Keratinocyte (primary cell): Measurements from ENCODE around the gene IL22RA1. TPM values are rescaled to one million over a fixed set of nuclear protein-coding genes. Genes with fewer than 3 reads are reported as not detected.
A peak's percentile ranks its signal among the peaks of the same experiment; 100 is the strongest.

ENCODE experiments used
- DNase-seq: peaks from one replicate; pipeline ENCODE4 v3.0.0-alpha.2; 2011; ENCODE audit warnings: low read depth, missing footprints, low spot score
- FAIRE-seq: peaks from 2 replicates; lab custom pipeline; 2011; peaks lifted over from hg19 to GRCh38; lab: Jason Lieb, UNC
- H2AFZ ChIP-seq: 2 replicates; pipeline ENCODE4 v1.6.0; 2012; ENCODE audit warnings: low read length, control low read depth, inconsistent platforms; ENCODE audit not compliant: control insufficient read depth
- H3K27ac ChIP-seq: 2 replicates; pipeline ENCODE4 v1.5.1; 2011; ENCODE audit warnings: low read length; ENCODE audit not compliant: control insufficient read depth, insufficient read depth
- H3K27me3 ChIP-seq: 3 replicates; pipeline ENCODE4 v1.6.0; 2011; ENCODE audit warnings: low read length; ENCODE audit not compliant: control insufficient read depth, insufficient read depth; ENCODE audit errors: extremely low read depth
- H3K36me3 ChIP-seq, 2 experiments: 2 replicates in 1 of 2; 3 replicates in 1 of 2; pipeline ENCODE4 v1.5.1; 2011; ENCODE audit warnings: low read length in 2 of 2, mild to moderate bottlenecking in 1 of 2; ENCODE audit not compliant: control insufficient read depth in 2 of 2, insufficient read depth in 2 of 2; ENCODE audit errors: extremely low read depth in 1 of 2
- H3K4me1 ChIP-seq: 3 replicates; pipeline ENCODE4 v1.5.1; 2011; ENCODE audit warnings: low read length; ENCODE audit not compliant: control insufficient read depth, insufficient read depth; ENCODE audit errors: extremely low read depth
- H3K4me2 ChIP-seq: 3 replicates; pipeline ENCODE4 v1.6.0; 2011; ENCODE audit warnings: low read depth, low read length; ENCODE audit not compliant: control insufficient read depth, insufficient read depth; ENCODE audit errors: extremely low read depth
- H3K4me3 ChIP-seq, 3 experiments: fragments of 200-600 bp in 1 of 3; sonication (generic) in 1 of 3; 2 replicates in 2 of 3; 3 replicates in 1 of 3; pipeline ENCODE4 v1.5.1; 2011 to 2016; ENCODE audit warnings: low read length in 3 of 3, mild to moderate bottlenecking in 3 of 3, control low read depth in 2 of 3, inconsistent platforms in 1 of 3, low read depth in 1 of 3, mixed read lengths in 1 of 3, mixed run types in 1 of 3, moderate library complexity in 1 of 3; ENCODE audit not compliant: control insufficient read depth in 2 of 3, insufficient read depth in 2 of 3; ENCODE audit errors: extremely low read depth in 1 of 3
- H3K79me2 ChIP-seq: 2 replicates; pipeline ENCODE4 v1.6.0; 2012; ENCODE audit warnings: low read length; ENCODE audit not compliant: control insufficient read depth, insufficient read depth
- H3K9ac ChIP-seq: 3 replicates; pipeline ENCODE4 v1.6.0; 2011; ENCODE audit warnings: low read length; ENCODE audit not compliant: control insufficient read depth, insufficient read depth; ENCODE audit errors: extremely low read depth
- H3K9me1 ChIP-seq: 3 replicates; pipeline ENCODE4 v1.6.0; 2011; ENCODE audit warnings: low read length; ENCODE audit not compliant: control insufficient read depth, insufficient read depth; ENCODE audit errors: extremely low read depth
- H3K9me3 ChIP-seq: 2 replicates; pipeline ENCODE4 v1.5.1; 2012; ENCODE audit warnings: low read depth, low read length; ENCODE audit not compliant: control insufficient read depth
- H4K20me1 ChIP-seq: 3 replicates; pipeline ENCODE4 v1.6.0; 2011; ENCODE audit warnings: low read length; ENCODE audit not compliant: control insufficient read depth, insufficient read depth; ENCODE audit errors: extremely low read depth
- CTCF ChIP-seq, 3 experiments: IDR thresholded peaks in 1 of 3; conservative IDR thresholded peaks in 1 of 3; optimal IDR thresholded peaks in 1 of 3; 2 replicates in 2 of 3; 3 replicates in 1 of 3; pipeline versions ENCODE3 to v1.5.1; 2011; ENCODE audit warnings: low read length in 3 of 3, mild to moderate bottlenecking in 3 of 3, moderate library complexity in 2 of 3, control low read depth in 1 of 3, inconsistent platforms in 1 of 3; ENCODE audit not compliant: insufficient read depth in 2 of 3; ENCODE audit errors: extremely low read depth in 1 of 3
- EZH2 ChIP-seq: IDR thresholded peaks from one replicate; pipeline ENCODE4 v1.6.1; 2012; ENCODE audit warnings: inconsistent platforms, mild to moderate bottlenecking, low read length, moderate library complexity
- dilution Hi-C: fragments of 300-500 bp; cut with MboI; formaldehyde crosslinking; loops from one replicate; pipeline ENCODE4 v1.7.0; 2020; ENCODE audit warnings: low sequenced_read_pairs; ENCODE audit not compliant: extremely low pct_ligation_motif_present
- polyA plus RNA-seq, 5 experiments: library from polyadenylated mRNA; depleted of rRNA in 3 of 5; stranded (reverse) in 3 of 5; stranded (forward) in 1 of 5; unstranded in 1 of 5; fragments of >200 nt; gene quantifications; 1 replicate in 1 of 5; 2 replicates in 3 of 5; 3 replicates in 1 of 5; pipeline versions ENCODE4 v1.2.1 to v1.2.3, GENCODE V29; 2011 to 2012; ENCODE audit warnings: missing spikeins in 2 of 5, low read depth in 1 of 5, low replicate concordance in 1 of 5

IL22RA1 gene
- polyA plus RNA-seq, 1 donor (not counting 4 experiments of a cell fraction or from before 2014, with no cell fraction given), result 1.7 TPM

GRCh38 chr1:24149866-24150233, 6.9 kb upstream of the IL22RA1 start:
- DNase-seq, result peak; percentile 78
- TF ChIP-seq EZH2 (no peak), CTCF (optimal IDR thresholded peaks at IDR 0.05 in 1 of 3, IDR thresholded peaks at IDR 0.05 in 1 of 3, conservative IDR thresholded peaks at IDR 0.05 in 1 of 3; ENCODE audit: extremely low read depth in 1 of 3, insufficient read depth in 2 of 3, low read length in 3 of 3) (no peak)
- Histone ChIP-seq H4K20me1 (no peaks in the 10 kb centered on the region), H3K79me2 (no peaks in the 10 kb centered on the region), H3K27me3 (no peaks in the 10 kb centered on the region), H3K27ac (peak overlapping the region; percentile 88), H3K9ac (peak overlapping the region; percentile 87), H3K4me3 (peak overlapping the region; percentile 32 to 72 (median 34)), H3K4me1 (peaks cover 18% of the 10 kb centered on the region), H3K36me3 (no peaks in the 10 kb centered on the region), H3K4me2 (peak overlapping the region; percentile 88), H2AFZ (peak overlapping the region; percentile 85), H3K9me3 (no peaks in the 10 kb centered on the region), H3K9me1 (no peaks in the 10 kb centered on the region)
- dilution Hi-C loops, result no loop called here
- peak; percentile 94 for FAIRE-seq

GRCh38 chr1:24147816-24148215, 4.9 kb upstream of the IL22RA1 start:
- dilution Hi-C loops, result no loop called here
- Histone ChIP-seq H4K20me1 (no peaks in the 10 kb centered on the region), H3K4me1 (peaks cover 27% of the 10 kb centered on the region), H3K27me3 (no peaks in the 10 kb centered on the region), H3K9me1 (no peaks in the 10 kb centered on the region), H3K4me3 (no peak overlapping the region), H3K36me3 (no peaks in the 10 kb centered on the region), H3K4me2 (no peak overlapping the region), H3K9ac (no peak overlapping the region), H3K79me2 (no peaks in the 10 kb centered on the region), H3K9me3 (no peaks in the 10 kb centered on the region), H3K27ac (no peak overlapping the region), H2AFZ (no peak overlapping the region)
- FAIRE-seq (no peak), DNase-seq (no peak)
- TF ChIP-seq CTCF (optimal IDR thresholded peaks at IDR 0.05 in 1 of 3, IDR thresholded peaks at IDR 0.05 in 1 of 3, conservative IDR thresholded peaks at IDR 0.05 in 1 of 3; ENCODE audit: extremely low read depth in 1 of 3, insufficient read depth in 2 of 3, low read length in 3 of 3) (no peak), EZH2 (no peak)
